OCI-LY7 (cell line): ENCODE measurements around the gene ZBTB8OS.
"Not testable (repeated sequence)": the region's sequence is repeated elsewhere in the genome, so short reads cannot be mapped to it uniquely, and the experiment has no call there.

ENCODE experiments used
- EZH2phosphoT487 ChIP-seq: fragments of 200-600 bp; sonication (generic); IDR thresholded peaks from 2 replicates; pipeline ENCODE4 v1.6.1; 2018; ENCODE audit warnings: low read depth, borderline replicate concordance, mild to moderate bottlenecking, mixed run types, antibody characterized with exemption, low read length, moderate library complexity, mixed read lengths
- TF ChIP-seq, protein P1 (sequence below): fragments of 200-600 bp; sonication (generic); conservative IDR thresholded peaks from 2 replicates; pipeline ENCODE4 v1.5.1; 2014; ENCODE audit warnings: mild to moderate bottlenecking, antibody characterized with exemption, low read length, moderate library complexity, mixed read lengths

DNA sequence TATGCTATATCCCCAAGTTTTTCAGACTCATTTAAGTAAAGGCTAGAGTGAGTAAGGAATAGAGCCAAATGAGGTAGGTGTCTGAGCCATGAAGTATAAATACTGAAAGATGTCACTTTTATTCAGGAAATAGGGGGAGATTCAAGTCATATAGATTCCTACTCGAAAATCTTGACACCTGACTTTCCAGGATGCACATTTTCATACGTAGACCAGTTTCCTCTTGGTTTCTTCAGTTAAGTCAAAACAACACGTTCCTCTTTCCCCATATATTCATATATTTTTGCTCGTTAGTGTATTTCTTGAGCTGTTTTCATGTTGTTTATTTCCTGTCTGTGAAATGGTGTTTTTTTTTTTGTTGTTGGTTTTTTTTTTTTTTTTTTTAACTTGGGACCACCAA lies 29.6 kb upstream of the ZBTB8OS start:
- TF ChIP-seq, protein P1, sequence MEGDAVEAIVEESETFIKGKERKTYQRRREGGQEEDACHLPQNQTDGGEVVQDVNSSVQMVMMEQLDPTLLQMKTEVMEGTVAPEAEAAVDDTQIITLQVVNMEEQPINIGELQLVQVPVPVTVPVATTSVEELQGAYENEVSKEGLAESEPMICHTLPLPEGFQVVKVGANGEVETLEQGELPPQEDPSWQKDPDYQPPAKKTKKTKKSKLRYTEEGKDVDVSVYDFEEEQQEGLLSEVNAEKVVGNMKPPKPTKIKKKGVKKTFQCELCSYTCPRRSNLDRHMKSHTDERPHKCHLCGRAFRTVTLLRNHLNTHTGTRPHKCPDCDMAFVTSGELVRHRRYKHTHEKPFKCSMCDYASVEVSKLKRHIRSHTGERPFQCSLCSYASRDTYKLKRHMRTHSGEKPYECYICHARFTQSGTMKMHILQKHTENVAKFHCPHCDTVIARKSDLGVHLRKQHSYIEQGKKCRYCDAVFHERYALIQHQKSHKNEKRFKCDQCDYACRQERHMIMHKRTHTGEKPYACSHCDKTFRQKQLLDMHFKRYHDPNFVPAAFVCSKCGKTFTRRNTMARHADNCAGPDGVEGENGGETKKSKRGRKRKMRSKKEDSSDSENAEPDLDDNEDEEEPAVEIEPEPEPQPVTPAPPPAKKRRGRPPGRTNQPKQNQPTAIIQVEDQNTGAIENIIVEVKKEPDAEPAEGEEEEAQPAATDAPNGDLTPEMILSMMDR = not testable (repeated sequence)
- not testable (repeated sequence) for TF ChIP-seq EZH2phosphoT487
